ENCODE measurements around the gene PHACTR4. TPM values are rescaled to one million over a fixed set of nuclear protein-coding genes. Genes with fewer than 3 reads are reported as not detected.
"Not testable (repeated sequence)": the region's sequence is repeated elsewhere in the genome, so short reads cannot be mapped to it uniquely, and the experiment has no call there.

The PHACTR4 gene
- total and polyA plus RNA-seq, 2 donors (not counting 3 experiments of a cell fraction or from before 2014, with no cell fraction given): 25.4 to 61.0 TPM

GRCh38 chr1:28514445-28514933 is 144.9 kb downstream of the PHACTR4 start:
- H3K9me1 ChIP-seq (replicated peaks; ENCODE audit: control insufficient read depth, extremely low read depth, insufficient read depth, low read length); DNase-seq (ENCODE audit: low read depth, low spot score); H3K9me3 ChIP-seq (replicated peaks; ENCODE audit: control insufficient read depth, insufficient read depth, low read length); H4K20me1 ChIP-seq (replicated peaks; ENCODE audit: control insufficient read depth, extremely low read depth, insufficient read depth, low read length); H3K27me3 ChIP-seq (ENCODE audit: control insufficient read depth in 2 of 2, insufficient read depth in 2 of 2, low read length in 2 of 2); H3K9ac ChIP-seq (replicated peaks; ENCODE audit: extremely low read depth, insufficient read depth, low read length); H3K4me2 ChIP-seq (ENCODE audit: insufficient read depth, low read length); H3K27ac ChIP-seq (ENCODE audit: insufficient read depth, low read depth, low read length); H2AFZ ChIP-seq (ENCODE audit: low read depth, low read length); H3K4me3 ChIP-seq (replicated peaks in 1 of 3; ENCODE audit: insufficient read depth in 1 of 3, low read depth in 1 of 3, low read length in 3 of 3); intact Hi-C loops (cut with micrococcal nuclease); FAIRE-seq; BruUV-seq (replicated peaks); dilution Hi-C loops (cut with MboI; ENCODE audit: extremely low pct_ligation_motif_present, low sequenced_read_pairs): not testable (repeated sequence)
- H3K79me2 ChIP-seq (ENCODE audit: control insufficient read depth, insufficient read depth, low read length): peaks cover 28% of the 10 kb centered on the region
- TF ChIP-seq POLR2AphosphoS5 (IDR thresholded peaks at IDR 0.05; ENCODE audit: insufficient read depth, low read depth, low read length) (peak; percentile 35), POLR2A (IDR thresholded peaks at IDR 0.05; ENCODE audit: low read depth, low read length) (peak; percentile 41)
- ChIA-PET CTCF (interaction anchor here (1.0 to 3.3 kb wide), 4 partner anchors 88 to 363 kb away, joined by 3 to 32 read pairs (median 6); no protein-coding TSS in a partner anchor), POLR2A (interaction anchor here (0.7 to 3.5 kb wide), 2 partner anchors 67 to 84 kb away, joined by 3 to 19 read pairs; no protein-coding TSS in a partner anchor)
- peaks cover 16 to 21% of the 10 kb centered on the region in 2 experiments for H3K36me3 ChIP-seq (ENCODE audit: control insufficient read depth in 2 of 2, extremely low read depth in 1 of 2, insufficient read depth in 2 of 2, low read length in 2 of 2)
- peaks cover 31% of the 10 kb centered on the region for H3K4me1 ChIP-seq (ENCODE audit: control insufficient read depth, extremely low read depth, insufficient read depth, low read length)

GRCh38 chr1:28516518-28516956 is 147.0 kb downstream of the PHACTR4 start:
- no peak overlapping the region for H3K4me2 ChIP-seq (ENCODE audit: insufficient read depth, low read length)
- peaks cover 30% of the 10 kb centered on the region for H3K79me2 ChIP-seq (ENCODE audit: control insufficient read depth, insufficient read depth, low read length)
- no peak overlapping the region for H3K27ac ChIP-seq (ENCODE audit: insufficient read depth, low read depth, low read length)
- no TSS peak for BruUV-seq (replicated peaks)
- H4K20me1 ChIP-seq (replicated peaks; ENCODE audit: control insufficient read depth, extremely low read depth, insufficient read depth, low read length): no peaks in the 10 kb centered on the region
- no peak overlapping the region for H3K4me3 ChIP-seq (replicated peaks in 1 of 3; ENCODE audit: insufficient read depth in 1 of 3, low read depth in 1 of 3, low read length in 3 of 3)
- no peaks in the 10 kb centered on the region for H3K9me3 ChIP-seq (replicated peaks; ENCODE audit: control insufficient read depth, insufficient read depth, low read length)
- no peak overlapping the region for H2AFZ ChIP-seq (ENCODE audit: low read depth, low read length)
- H3K9me1 ChIP-seq (replicated peaks; ENCODE audit: control insufficient read depth, extremely low read depth, insufficient read depth, low read length): no peaks in the 10 kb centered on the region
- dilution Hi-C loops (cut with MboI; ENCODE audit: extremely low pct_ligation_motif_present, low sequenced_read_pairs): no loop called here
- CTCF ChIA-PET: interaction anchor here (0.7 to 3.3 kb wide), 6 partner anchors 25 to 1728 kb away, joined by 3 to 32 read pairs (median 6); no protein-coding TSS in a partner anchor
- peaks cover 3 to 7% of the 10 kb centered on the region in 2 experiments for H3K36me3 ChIP-seq (ENCODE audit: control insufficient read depth in 2 of 2, extremely low read depth in 1 of 2, insufficient read depth in 2 of 2, low read length in 2 of 2)
- POLR2A ChIA-PET: interaction anchor here (0.7 to 3.5 kb wide), 7 partner anchors 9 to 1363 kb away, joined by 3 to 19 read pairs (median 3); partner anchors contain the start of gene RCC1
- FAIRE-seq (peak; percentile 8), DNase-seq (ENCODE audit: low read depth, low spot score) (no peak)
- no peaks in the 10 kb centered on the region for H3K27me3 ChIP-seq (ENCODE audit: control insufficient read depth in 2 of 2, insufficient read depth in 2 of 2, low read length in 2 of 2)
- intact Hi-C loops (cut with micrococcal nuclease): loop anchor here (5.0 kb wide), 2 partner anchors 126 to 221 kb away; partner anchors contain the start of genes TAF12 and YTHDF2
- H3K4me1 ChIP-seq (ENCODE audit: control insufficient read depth, extremely low read depth, insufficient read depth, low read length): peaks cover 14% of the 10 kb centered on the region
- H3K9ac ChIP-seq (replicated peaks; ENCODE audit: extremely low read depth, insufficient read depth, low read length): no peak overlapping the region
- no peak for TF ChIP-seq CTCF (IDR thresholded peaks at IDR 0.05; ENCODE audit: extremely low read depth in 1 of 2, insufficient read depth in 1 of 2, low read depth in 1 of 2, low read length in 2 of 2)
- TF ChIP-seq POLR2A (IDR thresholded peaks at IDR 0.05; ENCODE audit: low read depth, low read length): no peak
- no peak for TF ChIP-seq JUN (IDR thresholded peaks at IDR 0.05; ENCODE audit: borderline replicate concordance, insufficient read depth, insufficient read length, low read depth)
- TF ChIP-seq EZH2 (IDR thresholded peaks at IDR 0.05; ENCODE audit: borderline replicate concordance, low read depth, low read length, severe bottlenecking): no peak
- no peak for TF ChIP-seq GATA2 (IDR thresholded peaks at IDR 0.05; ENCODE audit: insufficient read depth, insufficient read length, low read depth, low read length)
- no peak for TF ChIP-seq POLR2AphosphoS5 (IDR thresholded peaks at IDR 0.05; ENCODE audit: insufficient read depth, low read depth, low read length)
- TF ChIP-seq MAX (IDR thresholded peaks at IDR 0.05; ENCODE audit: insufficient read depth, insufficient read length): no peak
- TF ChIP-seq MYC (IDR thresholded peaks at IDR 0.05; ENCODE audit: low read depth, low read length): no peak

Data from endothelial cell of umbilical vein (primary cell).